Esophagus muscularis mucosa (tissue), 4 donors: ENCODE data around the gene LDLRAD3.

ENCODE experiments used
- CTCF ChIP-seq, 3 experiments: fragments of 200-600 bp in 2 of 3; fragments of 450-650 bp in 1 of 3; sonication (generic) in 2 of 3; IDR thresholded peaks; one replicate each; pipeline ENCODE4 v1.5.1; 2017 to 2019; ENCODE audit warnings: antibody characterized with exemption in 3 of 3, mild to moderate bottlenecking in 2 of 3, moderate library complexity in 1 of 3
- EP300 ChIP-seq: sonication (generic); formaldehyde crosslinking; IDR thresholded peaks from one replicate; pipeline ENCODE4 v1.6.1; 2017; ENCODE audit warnings: antibody characterized with exemption
- POLR2A ChIP-seq: fragments of 450-650 bp; IDR thresholded peaks from one replicate; pipeline ENCODE4 v1.6.1; 2017; ENCODE audit warnings: antibody characterized with exemption, moderate library complexity, mild to moderate bottlenecking, low read depth
- POLR2AphosphoS5 ChIP-seq, 2 donors: sonication (generic); formaldehyde crosslinking; IDR thresholded peaks; one replicate each; pipeline ENCODE4 v1.6.1; 2017; ENCODE audit warnings: antibody characterized with exemption in 2 of 2

DNA sequence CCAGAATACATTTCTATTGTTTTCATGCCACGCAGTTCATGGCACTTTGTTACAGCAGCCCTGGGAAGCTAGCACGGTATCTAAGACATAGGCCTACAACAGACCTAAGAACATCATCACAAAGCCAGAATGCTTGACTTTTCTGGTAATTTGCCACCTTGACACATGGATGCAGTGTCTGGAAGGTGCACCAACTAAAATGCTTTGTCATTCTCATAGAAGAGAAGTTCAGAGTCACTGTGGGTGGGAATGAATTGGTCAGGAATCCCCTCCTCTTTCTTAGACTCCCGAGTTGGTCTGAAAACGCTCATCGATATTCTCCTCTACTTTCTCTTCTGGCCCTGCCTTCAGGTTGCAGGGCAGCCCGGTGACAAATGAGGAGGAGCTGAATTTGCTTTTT, 223.9 kb downstream of the LDLRAD3 start:
- TF ChIP-seq CTCF (IDR thresholded peaks at IDR 0.05) (no peak), POLR2AphosphoS5 (IDR thresholded peaks at IDR 0.05) (no peak), POLR2A (no peak), EP300 (no peak)
